ENCODE data around the gene TNIK. TPM values are rescaled to one million over a fixed set of nuclear protein-coding genes. Genes with fewer than 3 reads are reported as not detected.
"Not testable (repeated sequence)": the region's sequence is repeated elsewhere in the genome, so short reads cannot be mapped to it uniquely, and the experiment has no call there.

Gene TNIK
- total RNA-seq, 1 donor from 2014 or later: 76.7 TPM

GRCh38 chr3:171307046-171307585, 153.1 kb downstream of the TNIK start:
- no peak for DNase-seq

GRCh38 chr3:171306631-171307030, 153.6 kb downstream of the TNIK start:
- DNase-seq: peak; percentile 63

GRCh38 chr3:171305823-171306222, 154.4 kb downstream of the TNIK start:
- DNase-seq: not testable (repeated sequence)

- not testable (repeated sequence) for DNase-seq
These were observed 155.7 kb downstream of the TNIK start for GRCh38 chr3:171304498-171304897.

GRCh38 chr3:171304017-171304416, 156.2 kb downstream of the TNIK start:
- not testable (repeated sequence) for DNase-seq

GRCh38 chr3:171301998-171302397, 158.2 kb downstream of the TNIK start:
- DNase-seq: no peak

GRCh38 chr3:171301002-171301401, 159.2 kb downstream of the TNIK start:
- DNase-seq: no peak

- no peak for DNase-seq
These were observed 162.3 kb downstream of the TNIK start for GRCh38 chr3:171297951-171298350.

GRCh38 chr3:171297207-171297606, 163.0 kb downstream of the TNIK start:
- no peak for DNase-seq

- no peak for DNase-seq
These were observed 164.5 kb downstream of the TNIK start for GRCh38 chr3:171295484-171296373.

GRCh38 chr3:171293142-171293782, 166.9 kb downstream of the TNIK start:
- no peak for DNase-seq

GRCh38 chr3:171290680-171291079, 169.5 kb downstream of the TNIK start:
- no peak for DNase-seq

GRCh38 chr3:171289291-171289690, 170.9 kb downstream of the TNIK start:
- no peak for DNase-seq

GRCh38 chr3:171287761-171288160, 172.4 kb downstream of the TNIK start:
- DNase-seq: not testable (repeated sequence)

- no peak for DNase-seq
These were observed 173.5 kb downstream of the TNIK start for GRCh38 chr3:171286580-171287249.

- no peak for DNase-seq
These were observed 174.9 kb downstream of the TNIK start for GRCh38 chr3:171285287-171285686.

GRCh38 chr3:171284308-171285075, 175.7 kb downstream of the TNIK start:
- no peak for DNase-seq

- DNase-seq: no peak
These were observed 176.4 kb downstream of the TNIK start for GRCh38 chr3:171283848-171284222.

- no peak for DNase-seq
These were observed 176.9 kb downstream of the TNIK start for GRCh38 chr3:171283183-171283847.

GRCh38 chr3:171282041-171282440, 178.2 kb downstream of the TNIK start:
- DNase-seq: no peak

- DNase-seq: no peak
These were observed 178.8 kb downstream of the TNIK start for GRCh38 chr3:171281256-171281992.
